Choroid plexus epithelial cell (primary cell): Measurements from ENCODE around the gene CFAP74.

ENCODE experiments used
- DNase-seq: peaks from one replicate; pipeline ENCODE4 v3.0.0-alpha.2; 2010; ENCODE audit warnings: low read depth
- H3K4me3 ChIP-seq: 2 replicates; pipeline ENCODE4 v1.5.1; 2011; ENCODE audit warnings: low read depth, mild to moderate bottlenecking, control low read depth, low read length, moderate library complexity
- CTCF ChIP-seq: conservative IDR thresholded peaks from 2 replicates; pipeline ENCODE4 v1.5.1; 2011; ENCODE audit warnings: low read depth, mild to moderate bottlenecking, control low read depth, inconsistent platforms, low read length, moderate library complexity

Gene CFAP74

GRCh38 chr1:1929639-1930545, 73.7 kb downstream of the CFAP74 start:
- DNase-seq = no peak
- no peak overlapping the region for H3K4me3 ChIP-seq
- TF ChIP-seq CTCF = no peak

- no peak for TF ChIP-seq CTCF
- no peak overlapping the region for H3K4me3 ChIP-seq
- DNase-seq = no peak
These were observed 74.4 kb downstream of the CFAP74 start for GRCh38 chr1:1929102-1929638.

GRCh38 chr1:1928231-1929101, 75.1 kb downstream of the CFAP74 start:
- no peak overlapping the region for H3K4me3 ChIP-seq
- no peak for TF ChIP-seq CTCF
- no peak for DNase-seq

GRCh38 chr1:1927751-1928150, 75.8 kb downstream of the CFAP74 start:
- no peak overlapping the region for H3K4me3 ChIP-seq
- no peak for TF ChIP-seq CTCF

GRCh38 chr1:1926886-1927660, 76.5 kb downstream of the CFAP74 start:
- TF ChIP-seq CTCF = no peak
- no peak for DNase-seq
- H3K4me3 ChIP-seq = no peak overlapping the region

More at GRCh38 chr1:1927751-1928150, 75.8 kb downstream of the CFAP74 start:
- no peak for DNase-seq

GRCh38 chr1:1926346-1926811, 77.2 kb downstream of the CFAP74 start:
- no peak overlapping the region for H3K4me3 ChIP-seq
- no peak for TF ChIP-seq CTCF
- DNase-seq = no peak
